Progenitor cell of endocrine pancreas (in vitro differentiated cells): ENCODE results near the gene LAMC3. TPM values are rescaled to one million over a fixed set of nuclear protein-coding genes. Genes with fewer than 3 reads are reported as not detected.

Experiments
- DNase-seq: peaks from one replicate; pipeline ENCODE4 v3.0.0; 2021; ENCODE audit warnings: low spot score; ENCODE audit not compliant: unreplicated experiment
- H3K27ac Mint-ChIP-seq: 2 replicates; pipeline ENCODE4 v1.8.0; 2021; ENCODE audit warnings: mild to moderate bottlenecking, moderate library complexity, mixed read lengths
- H3K27me3 Mint-ChIP-seq: 2 replicates; pipeline ENCODE4 v1.8.0; 2021; ENCODE audit warnings: mixed read lengths
- H3K36me3 Mint-ChIP-seq: 2 replicates; pipeline ENCODE4 v1.8.0; 2022; ENCODE audit warnings: mixed read lengths; ENCODE audit not compliant: insufficient read depth
- H3K4me1 Mint-ChIP-seq: 2 replicates; pipeline ENCODE4 v1.8.0; 2021; ENCODE audit warnings: low read depth, mixed read lengths
- H3K4me3 Mint-ChIP-seq: 2 replicates; pipeline ENCODE4 v1.8.0; 2021; ENCODE audit warnings: low read depth, mild to moderate bottlenecking, moderate library complexity, mixed read lengths
- H3K9me3 Mint-ChIP-seq: 2 replicates; pipeline ENCODE4 v1.8.0; 2021; ENCODE audit warnings: low read depth, mixed read lengths
- CTCF ChIP-seq: fragments of 200-600 bp; sonication (generic); IDR thresholded peaks from one replicate; pipeline ENCODE4 v1.5.0; 2021; ENCODE audit warnings: antibody characterized with exemption, mild to moderate bottlenecking; ENCODE audit not compliant: unreplicated experiment
- total RNA-seq: library from RNA; stranded (reverse); gene quantifications from 2 replicates; pipeline ENCODE4 v1.2.1, GENCODE V29; 2021

LAMC3 gene
- total RNA-seq, 1 donor from 2014 or later, result 0.12 TPM

DNA sequence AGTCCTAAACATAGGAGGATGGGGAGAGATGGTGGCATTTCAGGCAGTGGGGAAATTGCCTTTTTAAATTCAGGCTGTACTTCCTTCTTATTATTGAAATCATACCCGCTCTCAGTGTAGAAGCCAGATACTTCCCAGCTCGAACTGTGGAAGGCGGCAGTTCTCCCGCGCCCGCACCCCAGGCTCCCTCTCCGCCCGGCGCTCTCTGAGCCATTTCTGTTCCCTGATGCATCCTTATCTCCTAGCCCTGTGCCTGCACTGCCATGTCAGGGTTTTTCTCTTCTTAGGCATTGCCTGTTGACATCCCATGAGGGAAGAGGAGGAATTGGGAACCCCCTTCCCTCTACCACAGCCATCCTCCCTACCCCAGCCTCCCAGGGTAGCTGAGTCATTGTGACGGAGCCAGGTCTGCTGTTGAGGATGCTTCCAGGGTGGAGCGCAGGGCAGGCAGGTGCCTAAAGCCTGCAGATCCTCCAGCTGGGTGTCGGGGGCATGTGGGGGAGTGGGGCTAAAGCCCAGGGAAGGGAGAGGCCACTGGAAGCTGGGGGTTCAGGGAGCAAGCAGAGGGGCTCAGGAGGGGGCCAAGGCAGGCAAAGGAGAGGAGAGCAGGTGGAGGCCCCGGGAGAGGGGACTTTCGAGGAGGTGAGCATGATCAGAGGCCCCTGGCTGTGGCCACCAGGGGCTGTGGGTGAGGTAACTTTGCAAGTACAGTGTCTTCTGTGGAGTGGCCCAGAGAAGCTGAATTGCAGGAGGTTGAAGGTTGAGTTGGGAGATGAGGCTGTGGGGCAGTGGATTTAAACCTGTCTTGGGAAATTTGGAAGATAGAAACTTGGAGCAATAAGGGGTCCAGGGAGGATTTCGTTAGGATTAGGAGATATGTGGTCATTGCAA is 16.2 kb downstream of the LAMC3 start:
- peaks cover 19% of the 10 kb centered on the region for H3K27me3 Mint-ChIP-seq
- DNase-seq, result no peak
- no peak for TF ChIP-seq CTCF
- no peak overlapping the region for H3K27ac Mint-ChIP-seq
- no peaks in the 10 kb centered on the region for H3K9me3 Mint-ChIP-seq
- H3K4me1 Mint-ChIP-seq, result no peaks in the 10 kb centered on the region
- H3K36me3 Mint-ChIP-seq, result no peaks in the 10 kb centered on the region
- H3K4me3 Mint-ChIP-seq, result no peak overlapping the region

DNA sequence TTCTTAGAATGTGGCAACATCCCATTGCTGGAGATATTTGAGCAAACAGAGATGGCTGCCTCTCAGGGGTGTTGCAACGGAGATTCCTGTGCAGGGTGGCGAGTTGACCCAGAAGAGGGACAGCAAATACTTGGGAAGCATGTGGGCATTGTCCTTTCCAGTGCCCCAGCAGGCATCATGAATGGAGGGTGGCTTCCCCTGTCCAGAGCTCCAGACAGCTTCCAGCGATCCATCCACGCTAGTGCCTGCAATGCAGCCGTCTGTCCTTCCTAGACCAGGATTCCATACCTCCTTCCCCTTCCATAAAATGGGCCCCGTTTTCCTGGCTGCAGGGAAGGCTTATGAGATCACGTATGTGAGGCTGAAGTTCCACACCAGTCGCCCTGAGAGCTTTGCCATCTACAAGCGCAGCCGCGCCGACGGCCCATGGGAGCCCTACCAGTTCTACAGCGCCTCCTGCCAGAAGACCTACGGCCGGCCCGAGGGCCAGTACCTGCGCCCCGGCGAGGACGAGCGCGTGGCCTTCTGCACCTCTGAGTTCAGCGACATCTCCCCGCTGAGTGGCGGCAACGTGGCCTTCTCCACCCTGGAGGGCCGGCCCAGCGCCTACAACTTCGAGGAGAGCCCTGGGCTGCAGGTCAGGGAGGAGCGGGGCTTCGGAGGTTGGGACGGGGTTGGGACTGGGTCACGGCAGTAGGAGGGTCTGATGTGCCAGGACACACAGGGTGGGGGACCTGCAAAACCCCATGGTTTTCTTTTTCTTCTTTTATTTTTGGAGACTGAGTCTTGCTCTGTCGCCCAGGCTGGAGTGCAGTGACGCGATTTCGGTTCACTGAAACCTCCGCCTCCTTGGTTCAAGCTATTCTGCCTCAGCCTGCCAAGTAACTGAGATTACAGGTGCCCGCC is 17.2 kb downstream of the LAMC3 start:
- H3K36me3 Mint-ChIP-seq, result no peaks in the 10 kb centered on the region
- TF ChIP-seq CTCF, result no peak
- no peak overlapping the region for H3K27ac Mint-ChIP-seq
- DNase-seq, result no peak
- no peak overlapping the region for H3K4me3 Mint-ChIP-seq
- H3K4me1 Mint-ChIP-seq, result no peaks in the 10 kb centered on the region
- H3K27me3 Mint-ChIP-seq, result peaks cover 12% of the 10 kb centered on the region
- no peaks in the 10 kb centered on the region for H3K9me3 Mint-ChIP-seq

- Mint-ChIP-seq H3K9me3 (no peaks in the 10 kb centered on the region), H3K27ac (no peak overlapping the region), H3K4me3 (no peak overlapping the region), H3K36me3 (no peaks in the 10 kb centered on the region), H3K27me3 (peaks cover 12% of the 10 kb centered on the region), H3K4me1 (no peaks in the 10 kb centered on the region)
- DNase-seq, result no peak
- TF ChIP-seq CTCF, result no peak
Measured at GRCh38 chr9:131027048-131027871, 18.3 kb downstream of the LAMC3 start.

GRCh38 chr9:131027872-131028179 is 18.9 kb downstream of the LAMC3 start:
- H3K27me3 Mint-ChIP-seq, result peaks cover 16% of the 10 kb centered on the region
- H3K27ac Mint-ChIP-seq, result no peak overlapping the region
- no peak overlapping the region for H3K4me3 Mint-ChIP-seq
- TF ChIP-seq CTCF, result no peak
- no peaks in the 10 kb centered on the region for H3K9me3 Mint-ChIP-seq
- no peaks in the 10 kb centered on the region for H3K4me1 Mint-ChIP-seq
- no peak for DNase-seq
- no peaks in the 10 kb centered on the region for H3K36me3 Mint-ChIP-seq
